ENCODE measurements around the gene REN. TPM values are rescaled to one million over a fixed set of nuclear protein-coding genes. Genes with fewer than 3 reads are reported as not detected.

Gene REN
- total RNA-seq, 1 donor from 2014 or later, result not detected

- DNase-seq (ENCODE audit: low read depth) (no peak), FAIRE-seq (no peak)
- Mint-ChIP-seq H3K36me3 (ENCODE audit: low read depth, unreplicated experiment) (peaks cover 2% of the 10 kb centered on the region), H3K9me3 (ENCODE audit: unreplicated experiment) (no peaks in the 10 kb centered on the region), H3K27ac (ENCODE audit: unreplicated experiment) (no peak overlapping the region), H3K4me1 (ENCODE audit: low read depth, unreplicated experiment) (peaks cover 15% of the 10 kb centered on the region), H3K4me3 (ENCODE audit: unreplicated experiment) (no peak overlapping the region), H3K27me3 (ENCODE audit: low read depth, unreplicated experiment) (peaks cover 2% of the 10 kb centered on the region)
- Histone ChIP-seq H3K27ac (ENCODE audit: low read depth, low read length) (peak overlapping the region; percentile 41), H2AFZ (ENCODE audit: low read depth, low read length) (no peak overlapping the region), H3K4me3 (ENCODE audit: insufficient read depth, low read depth, low read length) (no peak overlapping the region), H4K20me1 (ENCODE audit: insufficient read depth, low read length) (no peaks in the 10 kb centered on the region), H3K9ac (ENCODE audit: low read length) (no peak overlapping the region), H3K4me2 (ENCODE audit: low read length) (peak overlapping the region; percentile 69), H3K4me1 (ENCODE audit: insufficient read depth, low read length) (peaks cover 35% of the 10 kb centered on the region), H3K9me3 (ENCODE audit: insufficient read depth, low read depth, low read length) (no peaks in the 10 kb centered on the region), H3K36me3 (ENCODE audit: insufficient read depth, low read length) (no peaks in the 10 kb centered on the region), H3K79me2 (ENCODE audit: insufficient read depth, low read length) (no peaks in the 10 kb centered on the region), H3K27me3 (ENCODE audit: insufficient read depth, low read length) (no peaks in the 10 kb centered on the region)
- TF ChIP-seq EZH2 (IDR thresholded peaks at IDR 0.05; ENCODE audit: insufficient read depth, low read length) (no peak), CTCF (IDR thresholded peaks at IDR 0.05; ENCODE audit: insufficient read depth, low read depth, low read length) (no peak)
Measured at GRCh38 chr1:204130178-204130577, 36.0 kb downstream of the REN start.

- H3K4me2 ChIP-seq (ENCODE audit: low read length), result peak overlapping the region; percentile 60
- peak; percentile 30 for DNase-seq (ENCODE audit: low read depth)
- TF ChIP-seq CTCF (IDR thresholded peaks at IDR 0.05; ENCODE audit: insufficient read depth, low read depth, low read length) (peak; percentile 45), EZH2 (IDR thresholded peaks at IDR 0.05; ENCODE audit: insufficient read depth, low read length) (no peak)
- no peaks in the 10 kb centered on the region for H3K79me2 ChIP-seq (ENCODE audit: insufficient read depth, low read length)
- H3K36me3 ChIP-seq (ENCODE audit: insufficient read depth, low read length), result no peaks in the 10 kb centered on the region
- no peaks in the 10 kb centered on the region for H3K27me3 ChIP-seq (ENCODE audit: insufficient read depth, low read length)
- H4K20me1 ChIP-seq (ENCODE audit: insufficient read depth, low read length), result no peaks in the 10 kb centered on the region
- no peak overlapping the region for H3K4me3 Mint-ChIP-seq (ENCODE audit: unreplicated experiment)
- no peaks in the 10 kb centered on the region for H3K9me3 Mint-ChIP-seq (ENCODE audit: unreplicated experiment)
- H3K9me3 ChIP-seq (ENCODE audit: insufficient read depth, low read depth, low read length), result no peaks in the 10 kb centered on the region
- FAIRE-seq, result no peak
- peak overlapping the region; percentile 63 for H3K27ac Mint-ChIP-seq (ENCODE audit: unreplicated experiment)
- peak overlapping the region; percentile 51 for H3K9ac ChIP-seq (ENCODE audit: low read length)
- H3K4me3 ChIP-seq (ENCODE audit: insufficient read depth, low read depth, low read length), result peak overlapping the region; percentile 7
- no peak overlapping the region for H3K27ac ChIP-seq (ENCODE audit: low read depth, low read length)
- peak overlapping the region; percentile 67 for H2AFZ ChIP-seq (ENCODE audit: low read depth, low read length)
- H3K4me1 Mint-ChIP-seq (ENCODE audit: low read depth, unreplicated experiment), result peaks cover 15% of the 10 kb centered on the region
- H3K27me3 Mint-ChIP-seq (ENCODE audit: low read depth, unreplicated experiment), result peaks cover 2% of the 10 kb centered on the region
- H3K4me1 ChIP-seq (ENCODE audit: insufficient read depth, low read length), result peaks cover 35% of the 10 kb centered on the region
- H3K36me3 Mint-ChIP-seq (ENCODE audit: low read depth, unreplicated experiment), result peaks cover 2% of the 10 kb centered on the region
Measured at GRCh38 chr1:204128964-204129896, 36.9 kb downstream of the REN start.
